IMR-90 (cell line): Measurements from ENCODE around the gene RPTOR. TPM values are rescaled to one million over a fixed set of nuclear protein-coding genes. Genes with fewer than 3 reads are reported as not detected.
A peak's percentile ranks its signal among the peaks of the same experiment; 100 is the strongest.

Experiments
- ATAC-seq: fragments of 200-7000 bp; cut with Tn5 transposase; 2 replicates; pipeline ENCODE4 v1.9.1; 2020; ENCODE audit warnings: low read depth, mild to moderate bottlenecking, moderate library complexity
- BruUV-seq: library from RNA; stranded (reverse); fragments of 400-500 nt; replicated peaks from 2 replicates; lab custom pipeline; 2021; lab: Mats Ljungman, UMichigan
- CTCF ChIA-PET: fragments of 300-600 bp; formaldehyde crosslinking; extraction: SDS; loops from one replicate; lab custom pipeline; 2021; ENCODE audit warnings: antibody characterized with exemption; lab: Yijun Ruan, JAX
- POLR2A ChIA-PET: fragments of 300-600 bp; sonication (Branson Sonifier 250); formaldehyde crosslinking; loops from one replicate; lab custom pipeline; 2022; ENCODE audit warnings: antibody characterized with exemption; ENCODE audit not compliant: unreplicated experiment; lab: Charles Lee
- DNase-seq: peaks from one replicate; pipeline ENCODE4 v3.0.0; 2013
- H2AFZ ChIP-seq: replicated peaks from 2 replicates; pipeline ENCODE3; 2013; ENCODE audit warnings: low read length, mild to moderate bottlenecking; ENCODE audit not compliant: poor library complexity
- H2AK5ac ChIP-seq: 2 replicates; pipeline ENCODE4 v1.6.1; 2013; ENCODE audit warnings: low read depth, low read length, inconsistent platforms
- H2AK9ac ChIP-seq: replicated peaks from 2 replicates; pipeline ENCODE3; 2013; ENCODE audit warnings: mild to moderate bottlenecking, low read depth, low read length, moderate library complexity; ENCODE audit not compliant: poor library complexity
- H2BK120ac ChIP-seq: 2 replicates; pipeline ENCODE4 v1.6.1; 2013; ENCODE audit warnings: low read depth, low read length, inconsistent platforms
- H2BK15ac ChIP-seq: 3 replicates; pipeline ENCODE4 v1.6.1; 2013; ENCODE audit warnings: low read depth, low read length, inconsistent platforms
- H2BK20ac ChIP-seq: 2 replicates; pipeline ENCODE4 v1.6.1; 2013; ENCODE audit warnings: low read depth, mild to moderate bottlenecking, inconsistent platforms, low read length, moderate library complexity
- H2BK5ac ChIP-seq: 2 replicates; pipeline ENCODE4 v1.6.1; 2013; ENCODE audit warnings: mild to moderate bottlenecking, low read depth, low read length, inconsistent platforms; ENCODE audit not compliant: poor library complexity, severe bottlenecking
- H3K14ac ChIP-seq: replicated peaks from 2 replicates; pipeline ENCODE4 v1.6.1; 2013; ENCODE audit warnings: low read depth, low read length, inconsistent platforms
- H3K18ac ChIP-seq: 2 replicates; pipeline ENCODE4 v1.6.1; 2013; ENCODE audit warnings: low read depth, low read length, control low read depth
- H3K23ac ChIP-seq: 2 replicates; pipeline ENCODE4 v1.6.1; 2013; ENCODE audit warnings: low read depth, low read length, inconsistent platforms
- H3K27ac ChIP-seq: 2 replicates; pipeline ENCODE4 v1.5.1; 2013; ENCODE audit warnings: mild to moderate bottlenecking, control low read depth, low read length; ENCODE audit not compliant: insufficient read depth
- H3K27me3 ChIP-seq: 2 replicates; pipeline ENCODE4 v1.6.1; 2013; ENCODE audit warnings: low read length; ENCODE audit not compliant: control insufficient read depth, insufficient read depth
- H3K36me3 ChIP-seq: 2 replicates; pipeline ENCODE4 v1.6.1; 2013; ENCODE audit warnings: low read length, mixed read lengths; ENCODE audit not compliant: control insufficient read depth, insufficient read depth
- H3K4ac ChIP-seq: 2 replicates; pipeline ENCODE4 v1.6.1; 2013; ENCODE audit warnings: low read depth, low read length, inconsistent platforms
- H3K4me1 ChIP-seq: 2 replicates; pipeline ENCODE4 v1.6.1; 2013; ENCODE audit warnings: low read length, mixed read lengths; ENCODE audit not compliant: control insufficient read depth, insufficient read depth
- H3K4me2 ChIP-seq: 2 replicates; pipeline ENCODE4 v1.6.1; 2013; ENCODE audit warnings: low read depth, mild to moderate bottlenecking, control low read depth, low read length, moderate library complexity
- H3K4me3 ChIP-seq: 2 replicates; pipeline ENCODE4 v1.5.1; 2013; ENCODE audit warnings: low read depth, mild to moderate bottlenecking, control low read depth, low read length, moderate library complexity; ENCODE audit not compliant: insufficient read depth
- H3K56ac ChIP-seq: 2 replicates; pipeline ENCODE4 v1.6.1; 2013; ENCODE audit warnings: low read length, inconsistent platforms; ENCODE audit not compliant: insufficient read depth; ENCODE audit errors: extremely low read depth
- H3K79me1 ChIP-seq, 2 experiments: 2 replicates each; pipeline ENCODE4 v1.6.1; 2013; ENCODE audit warnings: low read length in 2 of 2, inconsistent platforms in 1 of 2, low read depth in 1 of 2
- H3K9ac ChIP-seq: 2 replicates; pipeline ENCODE4 v1.6.1; 2013; ENCODE audit warnings: low read depth, low read length, control low read depth
- H3K9me1 ChIP-seq: 2 replicates; pipeline ENCODE4 v1.6.1; 2013; ENCODE audit warnings: low read length, inconsistent platforms; ENCODE audit not compliant: insufficient read depth
- H3K9me3 ChIP-seq: 2 replicates; pipeline ENCODE4 v1.6.1; 2013; ENCODE audit warnings: low read length; ENCODE audit not compliant: control insufficient read depth, insufficient read depth
- H4K20me1 ChIP-seq: 2 replicates; pipeline ENCODE4 v1.6.1; 2013; ENCODE audit warnings: low read length, inconsistent platforms; ENCODE audit not compliant: insufficient read depth
- H4K5ac ChIP-seq: 2 replicates; pipeline ENCODE4 v1.6.1; 2013; ENCODE audit warnings: mild to moderate bottlenecking, low read depth, low read length, control low read depth
- H4K8ac ChIP-seq, 2 experiments: 2 replicates each; pipeline ENCODE4 v1.6.1; 2013; ENCODE audit warnings: low read depth in 2 of 2, low read length in 2 of 2, control low read depth in 1 of 2, inconsistent platforms in 1 of 2
- H4K91ac ChIP-seq: 2 replicates; pipeline ENCODE4 v1.6.1; 2013; ENCODE audit warnings: low read depth, low read length, inconsistent platforms; ENCODE audit not compliant: insufficient read depth
- BHLHE40 ChIP-seq: fragments of 150-350 bp; IDR thresholded peaks from 2 replicates; pipeline ENCODE4 v1.6.1; 2016; ENCODE audit warnings: mild to moderate bottlenecking, low read depth, low read length
- CHD1 ChIP-seq: IDR thresholded peaks from 2 replicates; pipeline ENCODE4 v1.6.1; 2012; ENCODE audit warnings: low read depth, low read length, improper control_type of control experiment
- CTCF ChIP-seq: conservative IDR thresholded peaks from 2 replicates; pipeline ENCODE4 v1.5.1; 2012; ENCODE audit warnings: mild to moderate bottlenecking, low read depth, low read length, improper control_type of control experiment
- ELK1 ChIP-seq: fragments of 150-350 bp; IDR thresholded peaks from 2 replicates; pipeline ENCODE4 v1.6.1; 2016; ENCODE audit warnings: low read depth, mild to moderate bottlenecking, low read length, moderate library complexity, borderline replicate concordance
- NFE2L2 ChIP-seq: fragments of 150-350 bp; IDR thresholded peaks from 2 replicates; pipeline ENCODE4 v1.6.1; 2016; ENCODE audit warnings: low read depth, mild to moderate bottlenecking, low read length
- RCOR1 ChIP-seq: IDR thresholded peaks from 2 replicates; pipeline ENCODE4 v1.6.1; 2012; ENCODE audit warnings: mild to moderate bottlenecking, low read length, improper control_type of control experiment; ENCODE audit not compliant: insufficient replicate concordance
- WGBS, 2 experiments: methylation state at CpG; one replicate each; pipeline versions ENCODE4 v1.1.5 to v1.1.7; 2013; ENCODE audit warnings: missing lambda C conversion rate in 2 of 2; ENCODE audit not compliant: insufficient read length in 1 of 2; ENCODE audit errors: extremely low coverage in 2 of 2; 5-methylcytosine and 5-hydroxymethylcytosine counted together
- dilution Hi-C: fragments of 300-500 bp; cut with HindIII; formaldehyde crosslinking; loops from one replicate; pipeline ENCODE4 v1.14.3; 2018; ENCODE audit warnings: low sequenced_read_pairs; ENCODE audit not compliant: unreplicated experiment
- in situ Hi-C: fragments of 300-500 bp; cut with MboI; formaldehyde crosslinking; loops from 3 replicates; pipeline ENCODE4 v1.14.3; 2019; ENCODE audit warnings: low sequenced_read_pairs, inconsistent platforms, mixed read lengths
- intact Hi-C: fragments of 100-400 bp; cut with micrococcal nuclease; formaldehyde crosslinking; loops from 2 replicates; pipeline ENCODE4 v1.10.0; 2022
- polyA plus RNA-seq, 3 experiments: library from polyadenylated mRNA; depleted of rRNA; stranded (reverse); fragments of >200 nt; gene quantifications; 2 replicates each; pipeline ENCODE4 v1.2.3, GENCODE V29; 2012; ENCODE audit warnings: low replicate concordance in 1 of 3
- total RNA-seq: library from RNA; depleted of rRNA; stranded (reverse); fragments of >200 nt; gene quantifications from 2 replicates; pipeline ENCODE4 v1.2.3, GENCODE V29; 2012

RPTOR gene
- total and polyA plus RNA-seq, 2 of the 4 experiments (the other 2 are of a cell fraction) = 10.8 to 14.7 TPM

- Histone ChIP-seq H3K23ac (no peak overlapping the region), H3K14ac (no peak overlapping the region), H3K4ac (no peak overlapping the region; the same call in 1 of the 2 replicates), H3K4me1 (peaks cover 29% of the 10 kb centered on the region), H2AK9ac (peak overlapping the region; percentile 3), H3K79me1 (peaks cover 9 to 29% of the 10 kb centered on the region in 2 experiments), H4K91ac (peak overlapping the region; percentile 50; the same call in 1 of the 2 replicates), H3K27me3 (no peaks in the 10 kb centered on the region), H3K9me3 (no peaks in the 10 kb centered on the region), H2BK20ac (peak overlapping the region; percentile 20; the same call in 1 of the 2 replicates), H4K5ac (no peak overlapping the region), H3K9ac (no peak overlapping the region), H3K4me3 (no peak overlapping the region), H3K9me1 (peaks cover 12% of the 10 kb centered on the region), H3K18ac (no peak overlapping the region), H4K20me1 (no peaks in the 10 kb centered on the region; the same call in 1 of the 2 replicates), H2AK5ac (no peak overlapping the region; the same call in 1 of the 2 replicates), H4K8ac (no peak overlapping the region), H2AFZ (peak overlapping the region; percentile 5), H3K4me2 (no peak overlapping the region), H2BK15ac (no peak overlapping the region), H2BK5ac (peak overlapping the region; percentile 6), H3K27ac (no peak overlapping the region), H2BK120ac (peak overlapping the region; percentile 11; the same call in 1 of the 2 replicates), H3K56ac (no peak overlapping the region), H3K36me3 (peaks cover 37% of the 10 kb centered on the region)
- ATAC-seq (no peak), DNase-seq (no peak)
- TF ChIP-seq BHLHE40 (no peak), CTCF (no peak), CHD1 (no peak), RCOR1 (no peak), ELK1 (no peak), NFE2L2 (no peak)
- BruUV-seq = no TSS peak
- CTCF ChIA-PET = no interaction called here
- dilution Hi-C loops (no loop called here), in situ Hi-C loops (no loop called here), intact Hi-C loops (no loop called here)
- POLR2A ChIA-PET = no interaction called here
- WGBS, 2 experiments = 97% methylated on average over 11 of the region's 24 CpGs; no CpG with 5 or more reads in 1 of the 2 experiments
Measured at GRCh38 chr17:80888276-80889160, 343.9 kb downstream of the RPTOR start.
